Duodenal mucosa (tissue), 2 donors: ENCODE data around the gene HSD11B2.

Experiments
- H3K27ac ChIP-seq: one replicate; pipeline ENCODE4 v1.7.0; 2013; ENCODE audit warnings: low read depth, low read length
- H3K27me3 ChIP-seq, 2 donors: one replicate each; pipeline ENCODE4 v1.7.0; 2013; ENCODE audit warnings: low read length in 2 of 2, control low read depth in 1 of 2; ENCODE audit not compliant: insufficient read depth in 2 of 2, control insufficient read depth in 1 of 2
- H3K36me3 ChIP-seq, 2 donors: one replicate each; pipeline ENCODE4 v1.7.0; 2013; ENCODE audit warnings: low read length in 2 of 2, control low read depth in 1 of 2; ENCODE audit not compliant: insufficient read depth in 2 of 2, control insufficient read depth in 1 of 2
- H3K4me1 ChIP-seq, 2 donors: one replicate each; pipeline ENCODE4 v1.7.0; 2013; ENCODE audit warnings: low read length in 2 of 2, control low read depth in 1 of 2; ENCODE audit not compliant: insufficient read depth in 2 of 2, control insufficient read depth in 1 of 2
- H3K4me3 ChIP-seq, 2 donors: one replicate each; pipeline ENCODE4 v1.7.0; 2013; ENCODE audit warnings: low read length in 2 of 2, low read depth in 1 of 2
- H3K9ac ChIP-seq, 2 donors: one replicate each; pipeline ENCODE4 v1.7.0; 2013; ENCODE audit warnings: low read length in 2 of 2, low read depth in 1 of 2
- H3K9me3 ChIP-seq, 2 donors: one replicate each; pipeline ENCODE4 v1.7.0; 2013; ENCODE audit warnings: low read length in 2 of 2, control low read depth in 1 of 2; ENCODE audit not compliant: control insufficient read depth in 1 of 2

Gene HSD11B2

DNA sequence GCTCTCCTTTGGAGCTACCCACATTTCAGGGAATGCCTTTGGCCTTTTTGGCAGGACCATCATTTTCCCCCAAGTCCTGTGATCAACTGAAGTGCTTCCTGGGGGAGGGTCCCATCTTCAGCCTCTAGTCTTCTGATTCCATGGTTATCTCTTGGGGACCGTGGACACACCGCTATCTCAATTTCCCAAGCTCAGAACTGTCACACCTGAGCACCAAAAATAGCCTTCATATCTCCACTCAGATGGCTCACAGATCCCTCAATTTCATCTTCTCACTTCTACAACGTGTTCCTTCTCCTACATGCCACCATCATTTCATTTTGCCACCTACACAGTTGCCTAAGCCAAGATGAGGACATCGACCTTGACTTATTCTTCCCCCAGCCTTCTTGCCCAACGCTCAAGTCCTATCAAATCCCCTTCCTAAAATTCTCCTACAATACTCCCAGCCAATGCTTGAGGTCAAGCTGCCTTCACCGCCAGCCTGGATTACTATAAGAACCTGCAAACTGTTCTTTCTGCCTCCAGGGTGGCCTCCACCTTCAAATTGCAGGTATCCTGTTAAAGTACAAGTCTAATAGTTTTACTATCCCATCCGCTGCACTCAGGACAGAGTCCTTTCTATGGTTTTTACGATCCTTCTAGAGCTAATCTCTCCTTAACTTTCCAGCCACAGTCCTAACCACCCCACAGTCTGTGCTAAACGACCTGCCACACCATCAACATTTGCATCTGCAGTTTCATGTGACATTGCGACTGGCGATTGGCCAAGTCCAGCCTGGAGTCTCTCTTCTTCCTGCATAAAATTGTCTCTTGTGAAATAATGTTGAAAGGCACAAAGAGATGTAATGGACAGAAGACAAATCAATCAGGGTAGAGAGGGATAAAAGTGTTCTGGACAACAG lies 43.9 kb downstream of the HSD11B2 start:
- H3K9me3 ChIP-seq = no peaks in the 10 kb centered on the region
- no peaks in the 10 kb centered on the region for H3K27me3 ChIP-seq
- H3K27ac ChIP-seq = no peak overlapping the region
- no peak overlapping the region for H3K9ac ChIP-seq
- peaks cover 27 to 32% of the 10 kb centered on the region in 2 donors for H3K4me1 ChIP-seq
- H3K4me3 ChIP-seq = no peak overlapping the region
- H3K36me3 ChIP-seq = peaks cover 0 to 4% of the 10 kb centered on the region in 2 donors

- Histone ChIP-seq H3K27me3 (no peaks in the 10 kb centered on the region), H3K4me1 (peaks cover 38 to 43% of the 10 kb centered on the region in 2 donors), H3K4me3 (no peak overlapping the region)
Observed at GRCh38 chr16:67477960-67478554, 47.1 kb downstream of the HSD11B2 start.

GRCh38 chr16:67480833-67481560 lies 50.1 kb downstream of the HSD11B2 start, which contains the start of gene ATP6V0D1:
TSS of gene ATP6V0D1 (minus strand) at chr16:67481157. CDS start at chr16:67481086, 71 bp downstream.
- peaks cover 25 to 33% of the 10 kb centered on the region in 2 donors for H3K4me1 ChIP-seq
- peak within 1 kb of the TSS; percentile 87 to 94 for H3K9ac ChIP-seq

More at GRCh38 chr16:67477960-67478554, 47.1 kb downstream of the HSD11B2 start:
- no peak overlapping the region for H3K9ac ChIP-seq
- peaks cover 0 to 4% of the 10 kb centered on the region in 2 donors for H3K36me3 ChIP-seq
- H3K9me3 ChIP-seq = no peaks in the 10 kb centered on the region
- no peak overlapping the region for H3K27ac ChIP-seq

GRCh38 chr16:67481561-67482232 lies 50.8 kb downstream of the HSD11B2 start:
- peak overlapping the region; percentile 85 for H3K9ac ChIP-seq
- peaks cover 25 to 33% of the 10 kb centered on the region in 2 donors for H3K4me1 ChIP-seq
- peak overlapping the region; percentile 70 to 89 for H3K4me3 ChIP-seq
- no peaks in the 10 kb centered on the region for H3K27me3 ChIP-seq
- H3K36me3 ChIP-seq = peaks cover 0 to 7% of the 10 kb centered on the region in 2 donors
- H3K27ac ChIP-seq = peak overlapping the region; percentile 81
- H3K9me3 ChIP-seq = no peaks in the 10 kb centered on the region

More at GRCh38 chr16:67480833-67481560, 50.1 kb downstream of the HSD11B2 start, which contains the start of gene ATP6V0D1:
- Histone ChIP-seq H3K27ac (peak within 1 kb of the TSS; percentile 81), H3K36me3 (peaks cover 0 to 7% of the 10 kb centered on the region in 2 donors), H3K9me3 (no peaks in the 10 kb centered on the region), H3K27me3 (no peaks in the 10 kb centered on the region), H3K4me3 (peak within 1 kb of the TSS; percentile 77 to 89)

DNA sequence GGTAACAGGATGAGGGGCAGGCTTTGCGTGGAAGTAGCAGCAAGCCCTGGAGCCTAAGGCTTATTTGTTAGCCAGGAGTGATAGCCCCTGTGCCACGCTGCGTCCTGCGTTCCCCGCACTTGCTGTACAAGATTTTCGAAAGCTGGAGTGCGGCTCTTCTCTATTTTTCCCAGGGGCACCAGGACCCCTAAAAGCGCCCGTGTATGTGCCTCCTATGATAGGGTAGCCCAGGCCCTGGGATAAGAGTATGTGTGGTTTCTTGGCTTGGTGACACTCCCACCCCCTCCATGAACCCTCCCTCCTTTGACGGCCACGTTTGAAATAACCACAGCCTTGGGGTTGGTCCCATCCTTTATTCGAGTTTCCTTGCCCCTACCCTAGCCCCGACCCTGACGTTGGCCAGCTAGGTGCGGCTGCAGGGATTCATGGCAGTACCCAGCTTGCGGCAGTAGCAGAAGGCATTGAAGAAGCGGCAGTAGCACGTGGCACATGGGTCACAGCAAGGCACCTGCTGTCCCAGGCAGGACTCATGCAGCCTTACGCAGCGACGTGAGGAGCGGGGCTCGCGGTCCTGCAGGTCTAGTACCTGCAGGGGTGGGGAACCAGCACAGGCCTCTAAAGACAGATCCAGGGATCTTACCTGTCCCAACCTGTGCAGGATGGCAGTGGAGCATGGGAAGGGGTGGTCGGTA lies 51.5 kb downstream of the HSD11B2 start:
- H3K4me3 ChIP-seq = peak overlapping the region; percentile 70 to 89
- peaks cover 25 to 33% of the 10 kb centered on the region in 2 donors for H3K4me1 ChIP-seq
- H3K9ac ChIP-seq = peak overlapping the region; percentile 85
- no peaks in the 10 kb centered on the region for H3K27me3 ChIP-seq
- H3K27ac ChIP-seq = no peak overlapping the region
- no peaks in the 10 kb centered on the region for H3K9me3 ChIP-seq
- peaks cover 0 to 7% of the 10 kb centered on the region in 2 donors for H3K36me3 ChIP-seq

DNA sequence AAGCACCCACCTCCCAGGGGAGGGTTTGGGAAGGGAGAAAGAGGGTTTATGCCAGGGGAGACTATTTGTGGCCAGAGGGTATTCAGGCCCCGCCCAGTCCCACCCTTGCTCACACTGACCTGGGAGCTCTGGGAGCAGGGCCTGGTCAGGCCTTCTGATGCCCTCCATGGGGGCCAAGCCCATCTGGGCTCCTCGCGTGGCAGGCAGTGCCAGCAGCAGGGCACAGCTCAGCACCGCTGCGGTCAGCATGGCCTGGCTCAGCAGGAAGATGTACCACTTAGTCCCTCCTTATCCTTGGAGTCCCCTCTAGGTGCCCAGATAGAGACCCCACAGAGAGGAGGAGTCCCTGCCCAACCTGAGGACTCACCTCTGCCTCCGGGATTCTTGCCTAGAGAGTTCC lies 52.2 kb downstream of the HSD11B2 start, which contains the start of gene AGRP:
Gene AGRP (minus strand): TSS at position 398 of the 400 bp plus-strand sequence. CDS start 149 bp downstream, at position 249.
- Histone ChIP-seq H3K27ac (no peak within 1 kb of the TSS), H3K27me3 (no peaks in the 10 kb centered on the region), H3K4me1 (peaks cover 25 to 27% of the 10 kb centered on the region in 2 donors), H3K9me3 (no peaks in the 10 kb centered on the region), H3K4me3 (peak within 1 kb of the TSS; percentile 70 to 89), H3K9ac (peak within 1 kb of the TSS; percentile 85), H3K36me3 (peaks cover 0 to 7% of the 10 kb centered on the region in 2 donors)

GRCh38 chr16:67483731-67484525 lies 53.0 kb downstream of the HSD11B2 start:
- Histone ChIP-seq H3K27me3 (no peaks in the 10 kb centered on the region), H3K4me3 (no peak overlapping the region), H3K9ac (no peak overlapping the region), H3K9me3 (no peaks in the 10 kb centered on the region), H3K36me3 (peaks cover 0 to 7% of the 10 kb centered on the region in 2 donors), H3K27ac (no peak overlapping the region), H3K4me1 (peaks cover 24 to 27% of the 10 kb centered on the region in 2 donors)

DNA sequence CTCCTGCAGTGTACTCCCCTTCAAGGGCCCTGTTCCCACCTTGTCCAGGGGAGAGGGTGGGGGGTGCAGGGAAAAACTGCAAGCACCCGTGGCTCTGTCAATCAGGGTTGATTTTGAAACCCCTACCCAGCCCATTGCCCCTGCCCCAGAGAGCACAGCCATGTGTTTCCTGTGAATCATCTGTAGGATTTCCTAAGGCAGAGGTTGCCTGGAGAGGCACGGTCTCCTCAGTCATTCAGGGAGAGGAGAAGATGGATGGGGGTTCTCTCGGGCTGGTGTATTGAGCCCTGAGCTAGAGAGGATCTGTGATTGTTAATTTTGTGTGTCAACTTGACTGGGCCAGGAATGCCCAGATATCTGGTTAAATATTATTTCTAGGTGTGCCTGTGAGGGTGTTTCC lies 55.9 kb downstream of the HSD11B2 start:
- H3K9me3 ChIP-seq = no peaks in the 10 kb centered on the region
- no peak overlapping the region for H3K4me3 ChIP-seq
- peaks cover 23 to 25% of the 10 kb centered on the region in 2 donors for H3K4me1 ChIP-seq
- no peak overlapping the region for H3K9ac ChIP-seq
- H3K27me3 ChIP-seq = no peaks in the 10 kb centered on the region
- H3K27ac ChIP-seq = no peak overlapping the region
- H3K36me3 ChIP-seq = peaks cover 0 to 7% of the 10 kb centered on the region in 2 donors
